ENCODE results near the gene SQOR.
A peak's percentile ranks its signal among the peaks of the same experiment; 100 is the strongest.

SQOR gene

DNA sequence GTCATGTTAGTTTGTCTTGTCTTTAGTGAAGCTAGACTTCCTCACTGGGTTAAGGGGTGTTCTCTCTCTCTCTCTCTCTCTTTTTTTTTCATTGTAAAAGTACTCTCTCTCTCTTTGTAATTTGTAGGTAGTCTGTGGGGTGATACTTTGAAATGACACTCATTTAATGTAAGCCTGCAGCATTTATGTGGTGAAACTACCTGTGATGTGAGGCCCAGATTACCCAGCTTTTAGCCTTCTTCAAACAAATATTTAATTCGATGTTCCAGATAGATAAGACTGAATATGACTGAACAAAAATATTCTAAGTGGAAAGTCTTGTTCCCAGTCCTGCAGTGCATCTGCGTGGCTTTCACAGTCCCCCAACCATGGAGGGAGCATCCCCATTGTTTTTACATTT, 49.7 kb downstream of the SQOR start:
- no peak overlapping the region for H3K14ac ChIP-seq (ENCODE audit: low read length in 2 of 2)
- no peaks in the 10 kb centered on the region for H3K9me3 ChIP-seq (ENCODE audit: control insufficient read depth, low read length)
- DNase-seq, result no peak
- no peak overlapping the region for H3K4me2 ChIP-seq (ENCODE audit: low read length, poor library complexity, severe bottlenecking)
- H2BK12ac ChIP-seq (ENCODE audit: low read length in 2 of 2), result no peak overlapping the region
- H2BK120ac ChIP-seq (ENCODE audit: low read depth, low read length), result no peak overlapping the region
- H3K27ac ChIP-seq (ENCODE audit: low read length, poor library complexity, severe bottlenecking), result no peak overlapping the region
- 100% methylated on average over 1 of the region's 2 CpGs for WGBS
- no peaks in the 10 kb centered on the region for H3K27me3 ChIP-seq (ENCODE audit: control insufficient read depth in 1 of 2, insufficient read depth in 1 of 2, low read length in 2 of 2)
- no peaks in the 10 kb centered on the region for H3K4me1 ChIP-seq (ENCODE audit: control insufficient read depth, insufficient read depth, low read depth, low read length)
- H3K36me3 ChIP-seq (ENCODE audit: control insufficient read depth in 1 of 2, insufficient read depth in 2 of 2, low read depth in 1 of 2, low read length in 2 of 2), result peaks cover 23 to 93% of the 10 kb centered on the region in 2 experiments
- no peak overlapping the region for H3K18ac ChIP-seq (ENCODE audit: low read depth in 1 of 2, low read length in 2 of 2)
- H3K4ac ChIP-seq (ENCODE audit: low read depth in 1 of 2, low read length in 2 of 2), result no peak overlapping the region
- no peak overlapping the region for H2AFZ ChIP-seq (ENCODE audit: low read depth, low read length)
- no peak overlapping the region for H3K4me3 ChIP-seq (ENCODE audit: insufficient read depth in 1 of 2, low read depth in 1 of 2, low read length in 2 of 2)
- H3K79me1 ChIP-seq (replicated peaks; ENCODE audit: low read length, poor library complexity, severe bottlenecking), result peaks cover 4% of the 10 kb centered on the region
- H2BK15ac ChIP-seq (ENCODE audit: low read depth, poor library complexity, severe bottlenecking), result no peak overlapping the region
- H3K9ac ChIP-seq (ENCODE audit: low read length), result no peak overlapping the region
- H3K23ac ChIP-seq (ENCODE audit: low read length in 2 of 2), result no peak overlapping the region
- no peak overlapping the region for H4K8ac ChIP-seq (ENCODE audit: low read length)
- H2AK5ac ChIP-seq (ENCODE audit: low read length, severe bottlenecking), result no peak overlapping the region
- no peak overlapping the region for H2BK5ac ChIP-seq (ENCODE audit: low read depth, low read length, poor library complexity, severe bottlenecking)
- no peak overlapping the region for H4K91ac ChIP-seq (ENCODE audit: low read length)

DNA sequence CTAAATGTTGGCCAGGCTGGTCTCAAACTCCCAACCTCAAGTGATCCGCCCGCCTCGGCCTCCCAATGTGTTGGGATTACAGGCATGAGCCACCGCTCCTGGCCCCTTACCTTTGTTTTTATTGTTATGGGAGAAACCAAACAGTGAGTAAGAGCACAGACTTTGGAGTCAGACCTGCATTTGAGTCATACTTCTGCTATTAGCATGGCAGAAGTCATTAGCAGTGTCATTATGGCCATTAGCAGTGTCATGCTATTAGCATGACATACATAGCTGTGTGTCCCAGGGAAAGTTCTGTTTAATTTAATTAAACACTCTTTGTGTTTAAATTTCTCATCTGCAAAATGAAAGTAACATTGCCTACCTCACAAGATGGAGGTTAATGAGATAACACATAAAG, 54.8 kb downstream of the SQOR start:
- no peak overlapping the region for H2AFZ ChIP-seq (ENCODE audit: low read depth, low read length)
- no peak overlapping the region for H3K4ac ChIP-seq (ENCODE audit: low read depth in 1 of 2, low read length in 2 of 2)
- no peak overlapping the region for H3K14ac ChIP-seq (ENCODE audit: low read length in 2 of 2)
- no peak overlapping the region for H3K4me3 ChIP-seq (ENCODE audit: insufficient read depth in 1 of 2, low read depth in 1 of 2, low read length in 2 of 2)
- no peaks in the 10 kb centered on the region for H3K27me3 ChIP-seq (ENCODE audit: control insufficient read depth in 1 of 2, insufficient read depth in 1 of 2, low read length in 2 of 2)
- no peak overlapping the region for H3K4me2 ChIP-seq (ENCODE audit: low read length, poor library complexity, severe bottlenecking)
- no peak overlapping the region for H4K8ac ChIP-seq (ENCODE audit: low read length)
- no peak for DNase-seq
- H2BK120ac ChIP-seq (ENCODE audit: low read depth, low read length), result no peak overlapping the region
- 97% methylated on average over 4 of the region's 4 CpGs for WGBS
- H4K91ac ChIP-seq (ENCODE audit: low read length), result no peak overlapping the region
- no peaks in the 10 kb centered on the region for H3K79me1 ChIP-seq (replicated peaks; ENCODE audit: low read length, poor library complexity, severe bottlenecking)
- H3K27ac ChIP-seq (ENCODE audit: low read length, poor library complexity, severe bottlenecking), result no peak overlapping the region
- no peak overlapping the region for H3K9ac ChIP-seq (ENCODE audit: low read length)
- H2BK12ac ChIP-seq (ENCODE audit: low read length in 2 of 2), result no peak overlapping the region
- no peak overlapping the region for H2BK15ac ChIP-seq (ENCODE audit: low read depth, poor library complexity, severe bottlenecking)
- no peaks in the 10 kb centered on the region for H3K9me3 ChIP-seq (ENCODE audit: control insufficient read depth, low read length)
- H3K4me1 ChIP-seq (ENCODE audit: control insufficient read depth, insufficient read depth, low read depth, low read length), result no peaks in the 10 kb centered on the region
- no peak overlapping the region for H2BK5ac ChIP-seq (ENCODE audit: low read depth, low read length, poor library complexity, severe bottlenecking)
- H3K36me3 ChIP-seq (ENCODE audit: control insufficient read depth in 1 of 2, insufficient read depth in 2 of 2, low read depth in 1 of 2, low read length in 2 of 2), result peaks cover 25 to 87% of the 10 kb centered on the region in 2 experiments
- no peak overlapping the region for H2AK5ac ChIP-seq (ENCODE audit: low read length, severe bottlenecking)
- no peak overlapping the region for H3K23ac ChIP-seq (ENCODE audit: low read length in 2 of 2)
- no peak overlapping the region for H3K18ac ChIP-seq (ENCODE audit: low read depth in 1 of 2, low read length in 2 of 2)

DNA sequence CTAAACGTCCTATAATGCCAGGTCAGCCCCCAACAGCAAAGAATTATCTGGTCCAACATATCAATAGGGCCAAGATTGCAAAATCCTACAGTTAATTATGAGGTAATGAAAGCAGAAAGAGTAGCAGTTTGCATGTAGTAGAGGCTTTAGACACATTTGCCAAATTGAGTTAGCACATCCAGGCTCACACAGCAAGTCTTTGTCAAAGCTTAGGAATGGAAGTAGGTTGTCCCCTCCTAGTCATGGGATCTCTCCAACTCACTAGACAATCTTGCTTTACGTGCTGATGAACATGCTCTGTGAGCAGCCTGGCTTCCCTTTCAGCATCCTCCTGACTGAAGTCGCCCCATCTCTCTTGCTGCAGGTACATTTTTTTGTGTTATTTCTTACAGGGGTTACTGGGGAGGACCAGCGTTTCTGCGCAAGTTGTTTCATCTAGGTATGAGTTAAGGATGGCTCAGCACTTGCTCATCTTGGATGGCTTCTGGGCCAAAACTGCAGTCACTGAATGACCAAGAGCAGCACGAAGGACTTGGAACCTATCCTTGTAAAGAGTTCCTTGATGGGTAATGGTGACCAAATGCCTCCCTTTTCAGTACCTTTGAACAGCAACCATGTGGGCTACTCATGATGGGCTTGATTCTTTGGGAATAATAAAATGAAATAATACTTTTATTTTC, 55.9 kb downstream of the SQOR start:
- no peak overlapping the region for H3K23ac ChIP-seq (ENCODE audit: low read length in 2 of 2)
- H3K4me1 ChIP-seq (ENCODE audit: control insufficient read depth, insufficient read depth, low read depth, low read length), result no peaks in the 10 kb centered on the region

DNA sequence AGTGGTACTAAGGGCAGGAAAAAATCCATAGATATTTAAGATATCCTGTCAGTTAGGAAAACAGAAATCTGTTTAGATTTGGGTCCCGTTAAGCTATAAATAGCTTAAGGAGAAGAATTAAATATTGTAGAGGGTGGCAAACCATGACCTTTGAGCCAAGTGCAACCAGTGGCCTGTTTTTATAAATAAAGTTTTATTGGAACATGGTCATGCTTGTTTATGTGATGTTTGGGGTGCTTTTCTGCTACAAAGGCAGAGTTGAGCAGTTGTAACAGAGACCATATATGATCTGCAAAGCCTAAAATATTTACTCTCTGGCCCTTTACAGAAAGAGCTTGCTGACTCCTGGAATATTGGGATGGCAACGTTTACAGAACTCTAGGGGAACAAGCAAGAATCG, 66.3 kb downstream of the SQOR start:
- H2BK12ac ChIP-seq (ENCODE audit: low read length in 2 of 2), result no peak overlapping the region
- H4K8ac ChIP-seq (ENCODE audit: low read length), result no peak overlapping the region
- no peak overlapping the region for H3K4ac ChIP-seq (ENCODE audit: low read depth in 1 of 2, low read length in 2 of 2)
- peaks cover 9% of the 10 kb centered on the region for H3K4me1 ChIP-seq (ENCODE audit: control insufficient read depth, insufficient read depth, low read depth, low read length)
- no peak overlapping the region for H3K9ac ChIP-seq (ENCODE audit: low read length)
- no peak overlapping the region for H4K91ac ChIP-seq (ENCODE audit: low read length)
- no peak overlapping the region for H2BK15ac ChIP-seq (ENCODE audit: low read depth, poor library complexity, severe bottlenecking)
- H3K27me3 ChIP-seq (ENCODE audit: control insufficient read depth in 1 of 2, insufficient read depth in 1 of 2, low read length in 2 of 2), result no peaks in the 10 kb centered on the region
- H3K9me3 ChIP-seq (ENCODE audit: control insufficient read depth, low read length), result no peaks in the 10 kb centered on the region
- no peak for DNase-seq
- no peak overlapping the region for H3K27ac ChIP-seq (ENCODE audit: low read length, poor library complexity, severe bottlenecking)
- no peak overlapping the region for H2BK5ac ChIP-seq (ENCODE audit: low read depth, low read length, poor library complexity, severe bottlenecking)
- H3K79me1 ChIP-seq (replicated peaks; ENCODE audit: low read length, poor library complexity, severe bottlenecking), result no peaks in the 10 kb centered on the region
- no peak overlapping the region for H3K4me3 ChIP-seq (ENCODE audit: insufficient read depth in 1 of 2, low read depth in 1 of 2, low read length in 2 of 2)
- no peak overlapping the region for H2AK5ac ChIP-seq (ENCODE audit: low read length, severe bottlenecking)
- H3K18ac ChIP-seq (ENCODE audit: low read depth in 1 of 2, low read length in 2 of 2), result no peak overlapping the region
- no peak overlapping the region for H2AFZ ChIP-seq (ENCODE audit: low read depth, low read length)
- peaks cover 0 to under 1% of the 10 kb centered on the region in 2 experiments for H3K36me3 ChIP-seq (ENCODE audit: control insufficient read depth in 1 of 2, insufficient read depth in 2 of 2, low read depth in 1 of 2, low read length in 2 of 2)
- H3K4me2 ChIP-seq (ENCODE audit: low read length, poor library complexity, severe bottlenecking), result no peak overlapping the region
- no peak overlapping the region for H2BK120ac ChIP-seq (ENCODE audit: low read depth, low read length)
- 92% methylated on average over 3 of the region's 3 CpGs for whole genome bisulfite sequencing
- no peak overlapping the region for H3K23ac ChIP-seq (ENCODE audit: low read length in 2 of 2)
- no peak overlapping the region for H3K14ac ChIP-seq (ENCODE audit: low read length in 2 of 2)

More for the DNA sequence above, 55.9 kb downstream of the SQOR start:
- Histone ChIP-seq H2BK120ac (ENCODE audit: low read depth, low read length) (no peak overlapping the region), H3K4me3 (ENCODE audit: insufficient read depth in 1 of 2, low read depth in 1 of 2, low read length in 2 of 2) (no peak overlapping the region), H4K91ac (ENCODE audit: low read length) (no peak overlapping the region), H2BK15ac (ENCODE audit: low read depth, poor library complexity, severe bottlenecking) (no peak overlapping the region), H3K9ac (ENCODE audit: low read length) (peak overlapping the region; percentile 14), H2AK5ac (ENCODE audit: low read length, severe bottlenecking) (no peak overlapping the region), H4K8ac (ENCODE audit: low read length) (no peak overlapping the region), H3K4me2 (ENCODE audit: low read length, poor library complexity, severe bottlenecking) (no peak overlapping the region), H2BK5ac (ENCODE audit: low read depth, low read length, poor library complexity, severe bottlenecking) (no peak overlapping the region), H3K9me3 (ENCODE audit: control insufficient read depth, low read length) (no peaks in the 10 kb centered on the region), H2AFZ (ENCODE audit: low read depth, low read length) (no peak overlapping the region), H3K79me1 (replicated peaks; ENCODE audit: low read length, poor library complexity, severe bottlenecking) (no peaks in the 10 kb centered on the region), H3K18ac (ENCODE audit: low read depth in 1 of 2, low read length in 2 of 2) (no peak overlapping the region), H3K27me3 (ENCODE audit: control insufficient read depth in 1 of 2, insufficient read depth in 1 of 2, low read length in 2 of 2) (no peaks in the 10 kb centered on the region), H2BK12ac (ENCODE audit: low read length in 2 of 2) (no peak overlapping the region), H3K36me3 (ENCODE audit: control insufficient read depth in 1 of 2, insufficient read depth in 2 of 2, low read depth in 1 of 2, low read length in 2 of 2) (peaks cover 22 to 87% of the 10 kb centered on the region in 2 experiments), H3K4ac (ENCODE audit: low read depth in 1 of 2, low read length in 2 of 2) (no peak overlapping the region), H3K27ac (ENCODE audit: low read length, poor library complexity, severe bottlenecking) (no peak overlapping the region), H3K14ac (ENCODE audit: low read length in 2 of 2) (no peak overlapping the region)
- DNase-seq, result no peak
- 92% methylated on average over 5 of the region's 6 CpGs for WGBS
